T47D (cell line): ENCODE results near the gene CTSC.

Source experiments
- DNase-seq, 2 experiments: peaks; one replicate each; pipeline versions ENCODE4 v3.0.0 to v3.0.0-alpha.2; 2011 to 2012; ENCODE audit warnings: low read depth in 1 of 2, low spot score in 1 of 2
- JUND ChIP-seq: IDR thresholded peaks from 2 replicates; pipeline ENCODE4 v1.6.1; 2012; ENCODE audit warnings: low read depth
- in situ Hi-C: cut with HindIII; loops from 2 replicates; pipeline ENCODE4 v1.10.0; 2016; ENCODE audit warnings: low sequenced_read_pairs, low pct_unique_long_range_greater_than_20kb

Gene CTSC

GRCh38 chr11:88360141-88360540 is 22.6 kb upstream of the CTSC start:
- no peak for TF ChIP-seq JUND
- DNase-seq, result no peak
- in situ Hi-C loops, result no loop called here

- in situ Hi-C loops, result no loop called here
- TF ChIP-seq JUND, result no peak
- no peak for DNase-seq
Observed at GRCh38 chr11:88359541-88359940, 22.0 kb upstream of the CTSC start.

DNA sequence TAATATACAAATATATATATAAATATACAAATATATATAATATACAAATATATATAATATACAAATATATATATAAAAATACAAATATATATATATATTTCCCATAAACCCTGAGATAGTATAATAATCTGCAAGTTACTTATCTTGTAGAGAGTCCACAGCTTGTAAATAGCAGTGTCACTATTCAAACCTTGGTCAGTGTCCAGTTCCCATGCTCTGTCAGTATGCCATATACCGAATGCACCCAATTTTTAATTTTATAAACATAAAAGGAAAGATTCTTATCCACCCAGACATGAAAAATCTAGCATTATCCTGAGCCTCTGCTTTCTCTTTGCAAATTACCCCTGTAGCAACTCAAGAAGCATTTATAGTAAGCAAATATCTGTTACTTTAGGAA is 21.6 kb upstream of the CTSC start:
- in situ Hi-C loops, result no loop called here
- DNase-seq, result no peak
- no peak for TF ChIP-seq JUND

DNA sequence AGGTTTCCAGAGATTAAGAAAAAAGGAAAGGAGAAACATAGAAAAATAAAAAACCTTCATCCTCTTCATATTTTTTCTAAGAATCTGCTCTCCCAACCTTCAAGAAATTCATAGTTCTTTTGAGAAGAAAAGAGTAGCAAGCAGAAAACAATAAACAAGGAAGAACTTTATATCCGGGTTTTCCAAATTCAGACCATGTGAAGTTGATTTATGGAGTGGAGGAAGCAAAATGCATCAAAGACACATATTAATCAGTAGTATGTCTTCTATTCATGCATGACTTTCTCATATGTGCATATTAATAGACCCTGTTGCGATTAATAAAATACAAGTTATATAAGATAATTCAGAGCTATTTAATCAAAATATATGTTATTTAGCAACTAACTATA is 20.5 kb upstream of the CTSC start:
- in situ Hi-C loops, result no loop called here
- no peak for TF ChIP-seq JUND
- no peak for DNase-seq

DNA sequence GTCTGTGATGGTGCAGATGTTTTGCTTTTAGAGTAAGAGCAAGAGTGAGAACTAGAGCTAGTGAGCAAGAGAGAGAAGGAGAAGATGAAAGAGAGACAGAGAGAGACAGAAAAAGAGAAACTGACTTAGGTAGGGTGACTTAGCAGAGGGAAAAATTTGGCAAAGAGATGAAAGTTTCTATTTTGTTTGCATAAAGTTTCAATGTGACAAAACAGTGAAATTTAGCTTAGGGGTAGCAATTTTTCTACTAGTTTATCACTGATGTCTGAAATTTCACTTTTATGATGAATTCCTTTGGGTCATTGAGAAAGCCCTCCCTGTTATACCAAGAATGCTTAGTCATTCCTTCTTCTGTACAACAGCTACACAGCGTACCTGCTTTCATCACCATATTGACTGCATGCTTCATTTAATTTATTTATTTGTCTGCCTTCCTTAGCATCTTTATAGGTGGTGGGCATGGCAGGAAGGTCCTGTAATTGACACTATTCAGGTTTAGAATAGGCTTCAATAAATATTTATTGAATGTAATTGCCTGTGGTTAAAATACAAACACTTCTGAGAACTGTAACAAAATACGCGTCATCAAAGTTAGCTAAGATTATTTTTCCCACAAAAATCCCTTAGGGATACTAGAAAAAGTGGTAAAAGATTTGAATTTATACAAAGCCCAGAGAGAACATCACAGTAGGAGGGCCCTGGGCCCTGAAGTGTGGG is 19.9 kb upstream of the CTSC start:
- in situ Hi-C loops, result no loop called here
- peak in 1 of 2 experiments; percentile 13 for DNase-seq
- no peak for TF ChIP-seq JUND

GRCh38 chr11:88355887-88356286 is 18.4 kb upstream of the CTSC start:
- no peak for TF ChIP-seq JUND
- in situ Hi-C loops, result no loop called here
- no peak for DNase-seq

DNA sequence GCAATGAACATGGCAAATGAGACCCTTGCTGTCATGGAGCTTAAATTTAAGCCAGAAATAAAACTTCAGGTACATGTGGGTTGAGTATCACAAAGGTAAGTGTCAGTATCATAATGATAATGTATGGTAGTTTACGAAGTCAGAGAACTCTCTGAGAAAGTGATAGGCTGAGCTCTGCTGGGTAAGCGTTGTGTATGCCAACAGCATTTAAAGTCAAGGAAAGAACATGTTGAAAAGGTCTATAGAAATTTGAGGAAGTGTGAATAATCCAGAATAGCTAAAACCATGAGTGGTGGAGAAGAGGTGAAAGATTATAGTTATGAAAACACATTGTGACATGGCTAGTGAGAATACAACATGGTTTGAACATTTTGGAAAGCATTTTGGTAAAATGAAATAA is 17.4 kb upstream of the CTSC start:
- in situ Hi-C loops, result no loop called here
- no peak for TF ChIP-seq JUND
- no peak for DNase-seq

GRCh38 chr11:88353835-88354496 is 16.4 kb upstream of the CTSC start:
- DNase-seq, result no peak
- in situ Hi-C loops, result no loop called here

GRCh38 chr11:88353386-88353785 is 15.8 kb upstream of the CTSC start:
- in situ Hi-C loops, result no loop called here
- TF ChIP-seq JUND, result no peak
- DNase-seq, result no peak

More at GRCh38 chr11:88353835-88354496, 16.4 kb upstream of the CTSC start:
- TF ChIP-seq JUND, result no peak

- TF ChIP-seq JUND, result no peak
- DNase-seq, result peak in 1 of 2 experiments; percentile 45
- in situ Hi-C loops, result no loop called here
Observed at GRCh38 chr11:88352139-88352538, 14.6 kb upstream of the CTSC start.

DNA sequence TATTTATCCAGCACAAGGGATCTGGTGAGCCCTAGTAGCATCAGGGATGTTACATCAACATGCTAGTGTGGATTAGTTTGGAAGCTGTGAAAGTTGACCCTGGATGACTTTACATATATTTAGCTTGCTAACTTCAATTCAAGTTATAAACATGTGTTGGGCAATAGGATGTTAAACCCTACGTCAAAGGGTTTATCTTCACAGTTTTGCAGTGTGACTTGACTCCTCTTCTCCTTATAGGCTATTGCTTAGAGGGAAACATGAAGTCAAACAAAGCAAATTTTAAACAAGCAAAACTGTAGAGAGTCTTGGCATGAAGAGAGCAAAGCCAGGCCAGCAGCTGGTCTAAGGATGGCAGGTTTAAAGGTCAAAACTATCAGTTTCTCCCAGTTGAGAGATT is 11.3 kb upstream of the CTSC start:
- TF ChIP-seq JUND, result no peak
- DNase-seq, result no peak
- in situ Hi-C loops, result no loop called here

- no peak for TF ChIP-seq JUND
- in situ Hi-C loops, result no loop called here
- DNase-seq, result no peak
Observed at GRCh38 chr11:88345949-88346348, 8.4 kb upstream of the CTSC start.

- no peak for DNase-seq
- TF ChIP-seq JUND, result no peak
- in situ Hi-C loops, result no loop called here
Observed at GRCh38 chr11:88345408-88345807, 7.9 kb upstream of the CTSC start.

- no peak for TF ChIP-seq JUND
- no peak for DNase-seq
- in situ Hi-C loops, result no loop called here
Observed at GRCh38 chr11:88344869-88345268, 7.3 kb upstream of the CTSC start.
